ENCODE data around the gene SYNJ2. TPM values are rescaled to one million over a fixed set of nuclear protein-coding genes. Genes with fewer than 3 reads are reported as not detected.
A peak's percentile ranks its signal among the peaks of the same experiment; 100 is the strongest.

The SYNJ2 gene
- total RNA-seq, 1 donor from 2014 or later = 4.5 TPM

DNA sequence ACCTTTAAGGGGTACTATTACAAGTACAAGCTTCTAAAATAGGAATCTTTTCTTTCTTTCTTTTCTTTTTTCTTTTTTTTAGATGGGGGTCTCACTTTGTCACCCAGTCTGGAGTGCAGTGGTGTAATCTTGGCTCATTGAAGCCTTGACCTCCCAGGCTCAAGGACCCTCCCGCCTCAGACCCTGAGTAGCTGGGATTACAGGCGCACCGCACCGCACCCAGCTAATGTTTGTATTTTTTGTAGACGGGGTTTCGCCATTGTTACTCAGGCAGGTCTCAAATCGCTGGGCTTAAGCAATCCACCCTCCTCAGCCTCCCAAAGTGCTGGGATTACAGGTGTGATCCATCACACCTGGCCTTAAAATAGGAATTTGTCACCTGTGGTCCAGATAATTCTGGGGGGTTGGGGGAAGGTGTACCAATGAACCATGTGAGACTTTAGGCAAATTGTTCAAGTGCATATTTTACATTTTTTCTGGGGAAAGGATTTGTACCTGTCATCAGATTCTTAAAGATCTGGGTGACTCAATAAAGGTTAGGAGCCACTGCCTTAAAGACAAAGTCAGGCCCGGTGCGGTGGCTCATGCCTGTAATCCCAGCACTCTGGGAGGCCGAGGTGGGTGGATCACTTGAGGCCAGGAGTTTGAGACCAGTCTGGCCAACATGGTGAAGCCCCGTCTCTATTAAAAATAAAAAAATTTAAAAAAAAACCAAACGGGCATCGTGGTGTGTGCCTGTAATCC, 19.7 kb upstream of the SYNJ2 start:
- DNase-seq (no peak), ATAC-seq (no peak)
- no peak overlapping the region for H3K27ac ChIP-seq
- no peak overlapping the region for H3K4me3 ChIP-seq
- H3K4me1 ChIP-seq = no peaks in the 10 kb centered on the region
- H3K27me3 ChIP-seq (ENCODE audit: low read depth) = no peaks in the 10 kb centered on the region
- intact Hi-C loops (cut with DNase I) = no loop called here
- no peaks in the 10 kb centered on the region for H3K36me3 ChIP-seq
- peaks cover 14% of the 10 kb centered on the region for H3K9me3 ChIP-seq
- TF ChIP-seq, protein P1, sequence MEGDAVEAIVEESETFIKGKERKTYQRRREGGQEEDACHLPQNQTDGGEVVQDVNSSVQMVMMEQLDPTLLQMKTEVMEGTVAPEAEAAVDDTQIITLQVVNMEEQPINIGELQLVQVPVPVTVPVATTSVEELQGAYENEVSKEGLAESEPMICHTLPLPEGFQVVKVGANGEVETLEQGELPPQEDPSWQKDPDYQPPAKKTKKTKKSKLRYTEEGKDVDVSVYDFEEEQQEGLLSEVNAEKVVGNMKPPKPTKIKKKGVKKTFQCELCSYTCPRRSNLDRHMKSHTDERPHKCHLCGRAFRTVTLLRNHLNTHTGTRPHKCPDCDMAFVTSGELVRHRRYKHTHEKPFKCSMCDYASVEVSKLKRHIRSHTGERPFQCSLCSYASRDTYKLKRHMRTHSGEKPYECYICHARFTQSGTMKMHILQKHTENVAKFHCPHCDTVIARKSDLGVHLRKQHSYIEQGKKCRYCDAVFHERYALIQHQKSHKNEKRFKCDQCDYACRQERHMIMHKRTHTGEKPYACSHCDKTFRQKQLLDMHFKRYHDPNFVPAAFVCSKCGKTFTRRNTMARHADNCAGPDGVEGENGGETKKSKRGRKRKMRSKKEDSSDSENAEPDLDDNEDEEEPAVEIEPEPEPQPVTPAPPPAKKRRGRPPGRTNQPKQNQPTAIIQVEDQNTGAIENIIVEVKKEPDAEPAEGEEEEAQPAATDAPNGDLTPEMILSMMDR (IDR thresholded peaks at IDR 0.05) = no peak

DNA sequence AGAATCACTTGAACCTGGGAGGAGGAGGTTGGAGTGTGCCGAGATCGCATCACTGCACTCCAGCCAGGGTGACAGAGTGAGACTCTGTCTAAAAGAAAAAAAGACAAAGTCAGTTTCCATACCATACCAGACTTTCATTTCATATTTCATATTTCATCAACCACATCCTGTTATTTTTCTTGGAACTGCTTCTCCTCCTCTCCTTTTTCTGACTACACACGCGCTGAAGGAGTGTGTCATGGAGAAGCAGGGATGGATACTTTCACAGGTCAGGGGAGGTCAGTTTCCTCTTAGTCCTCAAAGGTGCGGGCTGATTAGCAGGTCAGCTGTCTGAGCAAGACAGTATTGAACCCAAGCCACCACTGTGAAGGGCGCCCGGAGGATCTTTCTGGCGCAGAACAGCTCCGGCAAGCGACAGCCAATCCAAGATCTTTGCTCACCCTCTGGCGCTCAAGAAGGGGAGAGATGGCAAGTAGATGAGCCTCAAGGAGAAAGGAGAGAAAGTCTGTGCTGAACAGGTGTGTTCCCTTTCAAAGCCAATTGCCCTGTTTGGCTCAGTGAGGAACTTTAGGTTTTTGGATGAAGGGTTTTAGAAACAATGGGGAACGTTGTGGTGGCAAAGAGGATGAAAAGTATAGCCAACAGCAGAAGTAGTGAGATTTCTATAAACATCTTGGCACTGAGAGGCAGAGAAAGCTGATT, 18.9 kb upstream of the SYNJ2 start:
- DNase-seq = no peak
- intact Hi-C loops (cut with DNase I) = no loop called here
- Histone ChIP-seq H3K9me3 (peaks cover 12% of the 10 kb centered on the region), H3K27ac (no peak overlapping the region), H3K27me3 (ENCODE audit: low read depth) (no peaks in the 10 kb centered on the region), H3K4me1 (no peaks in the 10 kb centered on the region), H3K4me3 (no peak overlapping the region), H3K36me3 (no peaks in the 10 kb centered on the region)
- TF ChIP-seq, protein P1 (IDR thresholded peaks at IDR 0.05) = no peak
- ATAC-seq = peak in 1 of 2 donors; percentile 32

DNA sequence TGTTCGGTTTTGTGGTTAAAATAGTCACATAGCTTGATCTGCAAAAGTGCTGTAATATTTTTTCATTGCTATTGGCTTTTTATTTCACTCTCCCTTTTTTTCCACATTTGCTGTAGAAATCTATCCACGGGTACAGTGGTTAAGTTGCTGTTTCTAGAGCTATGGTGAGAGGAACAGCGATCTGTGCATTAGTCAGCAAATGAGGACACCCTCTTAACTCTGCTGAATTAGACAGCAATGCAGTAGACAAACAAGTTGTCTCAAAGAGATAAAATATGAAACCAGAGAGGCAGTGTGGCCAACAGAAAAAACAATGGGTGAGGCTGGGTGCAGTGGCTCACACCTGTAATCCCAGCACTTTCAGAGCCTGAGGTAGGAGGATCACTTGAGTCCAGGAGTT, 17.6 kb upstream of the SYNJ2 start:
- no peaks in the 10 kb centered on the region for H3K36me3 ChIP-seq
- H3K4me1 ChIP-seq = no peaks in the 10 kb centered on the region
- no peaks in the 10 kb centered on the region for H3K9me3 ChIP-seq
- H3K27ac ChIP-seq = no peak overlapping the region
- no peaks in the 10 kb centered on the region for H3K27me3 ChIP-seq (ENCODE audit: low read depth)
- intact Hi-C loops (cut with DNase I) = no loop called here
- TF ChIP-seq, protein P1 (IDR thresholded peaks at IDR 0.05) = no peak
- DNase-seq = no peak
- no peak for ATAC-seq
- no peak overlapping the region for H3K4me3 ChIP-seq

DNA sequence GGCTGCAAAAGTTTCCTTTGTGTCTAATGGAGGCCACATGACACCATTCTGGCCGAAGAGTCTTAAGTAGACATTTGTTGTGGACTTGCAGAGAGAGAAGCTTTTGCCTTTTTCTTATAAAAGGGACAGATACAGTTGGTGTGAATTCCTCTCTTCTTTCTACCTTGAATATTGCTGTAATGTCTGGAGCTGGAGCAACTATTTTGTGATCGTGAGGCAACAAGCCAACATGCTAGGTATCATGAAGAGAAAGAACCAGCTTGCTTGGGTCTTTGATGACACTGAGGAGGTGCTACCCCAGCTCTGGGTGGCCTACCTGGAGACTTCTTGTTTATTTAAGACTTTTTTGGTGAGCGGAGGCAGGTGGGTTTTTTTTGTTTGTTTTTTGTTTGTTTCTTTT, 16.3 kb upstream of the SYNJ2 start:
- DNase-seq (no peak), ATAC-seq (no peak)
- Histone ChIP-seq H3K27me3 (ENCODE audit: low read depth) (no peaks in the 10 kb centered on the region), H3K4me3 (no peak overlapping the region), H3K4me1 (no peaks in the 10 kb centered on the region), H3K9me3 (no peaks in the 10 kb centered on the region), H3K36me3 (no peaks in the 10 kb centered on the region), H3K27ac (no peak overlapping the region)
- intact Hi-C loops (cut with DNase I) = no loop called here
- TF ChIP-seq, protein P1 (IDR thresholded peaks at IDR 0.05) = no peak

DNA sequence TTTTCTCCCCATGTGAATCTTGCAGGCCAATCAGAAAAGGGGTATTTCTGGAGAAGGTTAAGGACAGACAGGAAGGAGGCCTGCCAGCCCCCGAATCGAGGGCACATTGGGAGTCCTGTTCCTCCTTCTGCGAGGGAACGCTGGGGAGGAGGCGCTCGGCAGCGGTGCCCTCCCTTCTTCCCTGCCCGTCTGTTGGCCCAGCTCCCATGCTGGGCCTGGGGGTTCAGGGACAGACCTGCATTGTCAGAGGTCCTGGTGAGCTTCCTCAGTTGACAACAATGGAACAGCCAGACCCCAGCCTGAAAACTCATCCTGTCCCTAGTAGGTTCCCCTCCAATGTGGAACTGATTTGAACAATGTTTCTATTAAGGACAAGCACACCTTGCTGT, 15.1 kb upstream of the SYNJ2 start:
- H3K9me3 ChIP-seq = no peaks in the 10 kb centered on the region
- H3K4me1 ChIP-seq = no peaks in the 10 kb centered on the region
- DNase-seq (no peak), ATAC-seq (no peak)
- no peak overlapping the region for H3K27ac ChIP-seq
- H3K4me3 ChIP-seq = no peak overlapping the region
- no peaks in the 10 kb centered on the region for H3K27me3 ChIP-seq (ENCODE audit: low read depth)
- TF ChIP-seq, protein P1 (IDR thresholded peaks at IDR 0.05) = no peak
- no peaks in the 10 kb centered on the region for H3K36me3 ChIP-seq
- intact Hi-C loops (cut with DNase I) = no loop called here
